Anterior cingulate cortex (tissue), 58 donors: ENCODE results near the gene CCDC184.

Experiments
- DNase-seq, 58 donors: peaks; one replicate each; lab custom pipeline; 2025; lab: John Stamatoyannopoulos, UW

Gene CCDC184

DNA sequence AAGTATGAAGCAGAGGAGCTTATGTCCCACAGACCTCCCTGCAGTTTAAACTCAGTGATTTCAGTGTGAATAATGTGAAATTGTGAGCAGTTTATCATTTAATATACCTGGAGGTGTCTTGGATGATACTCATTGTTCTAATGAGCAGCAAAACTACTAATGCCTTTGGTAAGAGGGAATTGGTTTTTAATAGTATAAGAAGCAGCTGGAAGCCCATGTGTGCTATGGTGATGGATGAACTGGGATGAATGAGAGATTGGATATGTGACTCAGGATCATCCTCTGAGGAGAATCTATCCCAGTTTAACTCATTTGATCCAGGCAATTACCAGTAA lies 7.1 kb upstream of the CCDC184 start:
- DNase-seq = no peak

GRCh38 chr12:48177982-48178381 lies 5.5 kb upstream of the CCDC184 start:
- DNase-seq = no peak

DNA sequence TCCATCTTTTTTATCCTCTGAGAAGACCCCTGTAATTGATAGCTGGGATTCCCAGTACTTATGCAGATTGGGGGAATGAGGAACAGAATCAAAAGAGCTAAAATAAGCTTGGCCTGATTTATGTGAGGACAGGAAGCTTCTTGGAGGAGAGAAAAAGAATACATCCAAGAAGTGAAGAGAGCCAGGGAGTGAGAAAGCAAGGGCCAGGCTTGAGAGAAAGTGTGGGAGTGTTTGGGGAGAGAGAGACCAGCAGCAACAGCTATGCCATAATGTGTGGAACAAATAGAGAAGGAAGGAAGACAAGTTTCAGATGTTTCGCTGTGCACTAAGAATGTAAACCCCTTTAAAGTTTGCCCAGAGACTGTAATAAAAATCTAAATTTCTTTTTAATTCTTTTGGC lies 4.0 kb upstream of the CCDC184 start:
- DNase-seq = peak in 4 of 58 donors; percentile 9 to 61 (median 35)

- DNase-seq = no peak
These were observed 3.0 kb upstream of the CCDC184 start for GRCh38 chr12:48180424-48180823.

- DNase-seq = no peak
These were observed 2.5 kb upstream of the CCDC184 start for GRCh38 chr12:48180857-48181495.

DNA sequence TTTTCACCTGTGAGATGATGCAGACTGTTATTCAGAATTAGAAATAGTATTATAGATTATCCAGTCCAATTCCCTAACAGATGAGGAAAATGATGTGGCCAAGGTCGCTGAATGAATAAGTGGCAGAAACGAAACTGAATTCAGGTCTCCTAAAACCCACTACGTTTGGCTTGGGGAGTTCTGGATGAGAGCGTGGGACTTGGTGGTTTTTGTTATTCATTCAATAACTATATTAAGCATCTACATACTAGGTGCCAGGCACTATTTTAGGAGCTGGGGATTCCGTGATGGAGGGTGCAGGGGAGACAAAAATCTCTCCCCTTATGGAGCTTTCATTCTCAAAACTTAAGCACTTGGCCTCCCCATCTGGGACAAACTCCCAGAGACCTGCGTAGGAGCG lies 813 bp upstream of the CCDC184 start:
- DNase-seq = no peak

DNA sequence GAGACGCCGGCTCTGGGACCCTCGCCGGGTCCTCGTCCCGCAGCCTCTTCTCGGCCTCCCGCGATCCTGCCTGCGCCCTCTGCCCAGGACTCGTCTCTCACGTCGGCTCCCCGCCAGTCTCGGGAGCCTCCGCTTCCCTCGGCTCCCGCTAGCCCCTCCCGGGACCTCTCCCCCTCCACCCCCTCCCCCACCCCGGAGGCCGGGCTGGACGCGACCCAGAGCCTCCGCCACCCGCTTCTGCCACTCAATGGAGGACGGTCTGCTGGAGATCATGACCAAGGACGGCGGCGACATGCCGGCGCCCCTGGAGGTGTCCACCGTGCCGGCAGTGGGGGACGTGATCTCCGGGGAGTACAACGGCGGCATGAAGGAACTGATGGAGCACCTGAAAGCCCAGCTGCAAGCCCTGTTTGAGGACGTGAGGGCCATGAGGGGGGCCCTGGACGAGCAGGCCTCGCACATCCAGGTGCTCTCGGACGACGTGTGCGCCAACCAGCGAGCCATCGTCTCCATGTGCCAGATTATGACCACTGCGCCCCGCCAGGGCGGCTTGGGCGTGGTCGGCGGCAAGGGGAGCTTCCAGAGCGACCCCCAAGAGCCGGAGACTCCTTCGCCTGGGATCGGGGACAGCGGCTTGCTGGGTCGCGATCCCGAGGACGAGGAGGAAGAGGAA lies 568 bp downstream of the CCDC184 start:
- peak in 3 of 58 donors; percentile 32 to 58 (median 38) for DNase-seq

GRCh38 chr12:48184549-48184922 lies 1.1 kb downstream of the CCDC184 start:
- peak in 4 of 58 donors; percentile 12 to 41 (median 17) for DNase-seq

DNA sequence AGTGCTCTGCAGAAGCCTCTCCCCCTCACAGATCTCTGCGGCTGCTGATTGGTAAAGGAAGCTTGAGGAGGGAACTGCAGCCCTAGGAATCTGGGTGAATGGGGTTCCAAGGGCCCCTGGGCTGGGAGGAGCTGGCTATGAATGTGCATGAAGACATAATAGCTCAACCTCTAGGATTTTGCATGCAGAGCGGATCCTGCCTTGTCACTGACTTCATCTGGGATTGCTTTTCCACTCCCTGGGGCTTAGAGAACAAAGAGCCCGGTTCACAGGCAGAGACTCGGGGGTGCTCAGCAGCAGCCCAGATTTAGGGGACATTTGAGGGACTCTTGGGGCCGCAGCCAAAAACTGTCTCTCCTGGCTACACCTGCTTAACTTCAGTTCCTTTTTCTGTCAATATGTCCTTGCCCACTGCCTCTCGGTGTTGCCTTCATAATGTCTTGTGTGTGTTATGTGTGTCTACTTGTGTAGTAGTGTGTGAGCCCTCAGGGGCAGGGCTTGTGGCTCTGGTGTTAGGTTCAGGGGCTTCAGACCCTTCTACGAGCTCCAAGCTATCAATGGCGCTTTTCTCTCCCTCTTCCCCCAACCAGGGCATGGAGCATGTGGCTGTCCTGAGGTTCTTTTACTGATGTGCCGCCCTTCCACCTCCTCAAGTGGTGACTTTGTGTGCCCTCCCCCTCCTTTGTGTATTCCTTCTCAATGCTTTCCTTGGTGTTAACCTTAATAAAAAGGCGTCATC lies 1.9 kb downstream of the CCDC184 start:
- peak in 33 of 58 donors; percentile 7 to 63 (median 37) for DNase-seq

DNA sequence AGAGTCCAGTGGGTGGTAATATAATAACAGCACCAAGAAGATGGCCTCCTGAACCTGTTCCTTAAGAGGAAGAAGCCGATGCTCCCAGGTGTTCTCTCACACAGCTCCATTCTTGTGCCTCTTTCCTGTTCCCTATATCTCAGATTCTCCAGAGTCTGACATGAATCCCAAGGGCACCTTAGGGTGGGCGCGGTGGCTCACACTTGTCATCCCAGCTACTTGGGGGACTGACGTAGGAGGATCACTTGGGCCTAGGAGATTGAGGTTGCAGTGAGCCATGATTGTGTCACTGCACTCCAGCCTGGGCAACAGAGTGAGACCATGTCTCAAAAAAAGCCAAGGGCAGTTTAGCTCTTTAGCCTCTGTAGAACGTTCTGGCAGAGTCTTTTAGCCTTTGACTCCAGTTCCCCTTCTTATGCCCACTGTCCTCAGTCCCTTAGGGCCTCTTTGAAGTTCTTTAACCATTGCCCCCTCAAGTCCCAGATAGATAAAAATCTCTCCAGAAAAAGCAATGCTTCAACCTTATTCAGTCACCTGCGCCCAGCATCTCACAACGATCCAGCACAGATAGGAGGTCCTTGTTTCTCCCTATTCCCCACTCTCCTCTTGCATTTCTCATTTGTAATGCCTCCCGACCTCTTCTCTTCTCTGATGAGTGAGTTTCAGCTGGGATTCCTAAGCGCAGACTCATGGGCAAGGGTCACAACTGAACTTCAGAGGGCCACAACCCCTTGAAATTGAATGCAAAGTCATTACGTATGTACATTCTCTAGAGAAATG lies 4.7 kb downstream of the CCDC184 start:
- DNase-seq = no peak

DNA sequence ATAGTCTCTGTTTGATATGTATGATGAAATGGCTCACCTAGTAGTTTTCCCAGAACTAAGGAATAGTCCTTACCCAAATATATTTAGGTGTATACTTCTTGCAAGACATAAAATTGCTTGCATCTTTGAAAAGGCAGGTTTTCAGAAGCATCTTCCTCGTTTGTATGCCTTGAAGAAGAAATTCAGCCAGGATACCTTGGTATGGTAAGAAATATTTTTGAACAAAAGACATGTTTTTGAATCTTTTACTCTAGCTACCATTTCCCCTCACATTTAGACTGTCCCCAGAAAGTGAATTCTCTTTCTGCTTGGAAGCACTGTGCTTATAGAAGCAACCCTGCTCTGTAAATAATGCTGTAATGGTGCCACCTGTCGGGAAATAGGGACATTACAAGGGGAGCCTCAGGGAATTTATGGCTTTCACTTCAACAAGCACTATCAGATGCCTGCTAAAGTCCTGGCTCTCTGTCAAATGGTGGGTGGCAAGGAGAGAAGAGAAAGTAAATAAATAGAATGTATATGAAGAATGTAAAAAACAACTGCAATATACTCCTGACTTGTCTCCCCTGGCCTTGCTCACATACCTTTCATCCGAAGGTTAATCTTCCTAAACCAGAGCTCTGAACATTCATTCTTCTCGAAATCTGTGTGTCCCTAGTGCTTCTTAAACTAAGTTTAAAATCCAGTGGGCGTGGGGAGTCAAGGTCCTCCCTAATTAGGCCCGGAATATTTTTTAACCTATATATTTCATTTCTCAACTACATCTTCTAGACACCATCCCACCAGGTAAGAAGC lies 6.1 kb downstream of the CCDC184 start:
- DNase-seq = peak in 48 of 58 donors; percentile 15 to 79 (median 42)

DNA sequence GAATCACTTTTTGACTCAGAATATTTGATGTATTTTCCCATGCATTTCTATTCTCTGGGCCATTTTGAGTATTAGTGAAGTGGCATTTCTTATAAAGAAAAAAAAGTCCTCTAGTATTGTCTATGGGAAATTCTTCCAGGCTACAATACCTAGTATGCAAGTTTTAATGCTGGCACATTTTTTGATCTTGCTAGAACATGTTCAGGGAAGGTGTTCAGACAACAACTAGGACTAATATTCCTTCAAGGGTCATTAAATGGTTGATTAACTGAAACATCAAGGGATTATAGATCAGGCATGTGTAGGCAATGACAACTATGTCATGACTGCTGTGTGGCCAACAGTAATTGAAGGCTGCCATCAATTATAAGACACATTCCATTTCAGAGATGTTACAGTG lies 7.7 kb downstream of the CCDC184 start:
- no peak for DNase-seq

- DNase-seq = no peak
These were observed 9.4 kb downstream of the CCDC184 start for GRCh38 chr12:48192861-48193260.

DNA sequence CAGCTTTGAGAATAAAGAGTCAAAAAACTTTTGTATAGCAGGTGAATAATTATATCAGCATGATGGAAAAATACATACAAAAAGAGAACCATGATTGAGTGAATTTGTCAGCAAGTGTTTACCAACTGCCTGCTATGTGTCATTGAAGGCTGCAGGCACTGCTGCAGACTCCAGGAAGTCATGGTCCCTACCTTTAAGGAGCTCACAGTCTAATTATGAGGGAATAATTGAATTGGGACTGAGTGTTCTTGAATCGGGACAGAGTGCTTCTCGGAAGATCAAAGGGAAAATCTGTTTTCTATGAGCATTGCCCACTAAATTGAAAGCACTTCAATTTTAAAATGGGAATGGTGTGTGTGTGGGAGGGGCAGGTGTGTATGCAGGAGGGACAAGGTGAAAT lies 10.2 kb downstream of the CCDC184 start:
- no peak for DNase-seq

DNA sequence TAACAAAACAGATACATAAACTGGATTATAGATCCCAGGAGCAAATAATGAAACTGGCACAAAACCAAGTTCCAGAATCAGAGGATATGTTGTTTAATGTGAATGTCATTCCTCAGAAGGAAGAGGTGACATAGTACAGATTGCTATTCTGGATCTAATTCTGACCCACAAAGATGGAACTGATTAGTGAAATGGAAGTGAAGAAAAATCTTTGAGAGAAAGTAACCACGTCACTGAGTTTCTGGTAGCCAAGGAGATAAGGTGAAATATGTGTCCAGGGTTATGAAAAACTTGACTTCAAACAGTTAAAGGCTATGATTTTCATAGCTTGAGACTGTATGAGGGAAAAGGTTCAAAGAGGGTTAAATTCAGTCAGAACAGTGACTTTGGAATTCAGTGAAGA lies 11.4 kb downstream of the CCDC184 start:
- no peak for DNase-seq

DNA sequence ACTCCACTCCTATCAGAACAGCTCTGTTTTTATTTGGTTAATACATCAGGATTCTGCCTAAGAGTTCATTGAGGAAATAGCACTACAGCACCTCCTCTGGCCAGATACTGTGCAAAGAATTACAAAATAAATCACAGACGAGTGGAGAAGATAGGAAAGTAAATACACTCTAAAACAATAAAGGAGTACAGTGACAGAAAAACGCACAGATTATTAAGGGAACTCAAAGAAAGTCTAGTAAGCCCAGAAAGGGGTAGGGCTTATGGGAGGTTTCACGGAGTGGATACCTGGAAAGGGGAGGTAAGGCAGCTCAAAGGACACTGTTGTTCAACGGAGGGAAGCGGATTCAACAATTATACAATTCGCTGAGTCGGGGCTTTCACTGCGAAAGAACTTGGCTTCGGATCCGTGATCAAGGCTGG lies 14.1 kb downstream of the CCDC184 start:
- DNase-seq = peak in 2 of 58 donors; percentile 14 to 57

GRCh38 chr12:48197971-48198671 lies 14.7 kb downstream of the CCDC184 start:
- DNase-seq = peak; percentile 64 to 97 (median 88)

- peak in 13 of 58 donors; percentile 23 to 72 (median 53) for DNase-seq
These were observed 15.2 kb downstream of the CCDC184 start for GRCh38 chr12:48198672-48198971.

DNA sequence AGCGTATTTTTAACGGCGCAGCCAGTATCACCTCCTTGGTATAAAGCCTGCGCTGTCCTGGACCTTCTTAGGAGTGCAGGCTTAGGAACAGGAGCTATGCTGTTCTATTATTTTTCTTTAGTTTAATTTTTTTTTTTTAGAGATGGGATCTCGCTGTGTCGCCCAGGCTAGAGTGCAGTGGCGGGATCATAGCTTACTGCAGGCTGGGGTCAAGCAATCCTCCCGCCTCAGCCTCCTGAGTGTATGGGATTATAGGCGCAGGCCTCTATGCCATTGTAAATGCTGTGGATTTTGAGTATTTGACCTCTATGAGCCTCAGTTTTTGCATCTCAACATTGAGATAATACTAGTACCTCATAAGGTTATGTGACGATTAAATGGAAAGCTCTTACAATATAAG lies 15.5 kb downstream of the CCDC184 start:
- DNase-seq = no peak

GRCh38 chr12:48199774-48200221 lies 16.4 kb downstream of the CCDC184 start:
- no peak for DNase-seq
